GM21786 (cell line): ENCODE measurements around the gene ATP2A3.

Experiments
- ATAC-seq: cut with Tn5 transposase; IDR thresholded peaks from one replicate; pipeline ENCODE4 v1.9.1; 2021; ENCODE audit not compliant: unreplicated experiment

Gene ATP2A3

GRCh38 chr17:3929764-3930163 is 34.5 kb downstream of the ATP2A3 start:
- ATAC-seq = no peak

- no peak for ATAC-seq
These were observed 35.1 kb downstream of the ATP2A3 start for GRCh38 chr17:3929181-3929580.

GRCh38 chr17:3928406-3928805 is 35.8 kb downstream of the ATP2A3 start:
- ATAC-seq = no peak

GRCh38 chr17:3927628-3928340 is 36.5 kb downstream of the ATP2A3 start:
- ATAC-seq = no peak

- ATAC-seq = no peak
These were observed 37.2 kb downstream of the ATP2A3 start for GRCh38 chr17:3926860-3927627.

DNA sequence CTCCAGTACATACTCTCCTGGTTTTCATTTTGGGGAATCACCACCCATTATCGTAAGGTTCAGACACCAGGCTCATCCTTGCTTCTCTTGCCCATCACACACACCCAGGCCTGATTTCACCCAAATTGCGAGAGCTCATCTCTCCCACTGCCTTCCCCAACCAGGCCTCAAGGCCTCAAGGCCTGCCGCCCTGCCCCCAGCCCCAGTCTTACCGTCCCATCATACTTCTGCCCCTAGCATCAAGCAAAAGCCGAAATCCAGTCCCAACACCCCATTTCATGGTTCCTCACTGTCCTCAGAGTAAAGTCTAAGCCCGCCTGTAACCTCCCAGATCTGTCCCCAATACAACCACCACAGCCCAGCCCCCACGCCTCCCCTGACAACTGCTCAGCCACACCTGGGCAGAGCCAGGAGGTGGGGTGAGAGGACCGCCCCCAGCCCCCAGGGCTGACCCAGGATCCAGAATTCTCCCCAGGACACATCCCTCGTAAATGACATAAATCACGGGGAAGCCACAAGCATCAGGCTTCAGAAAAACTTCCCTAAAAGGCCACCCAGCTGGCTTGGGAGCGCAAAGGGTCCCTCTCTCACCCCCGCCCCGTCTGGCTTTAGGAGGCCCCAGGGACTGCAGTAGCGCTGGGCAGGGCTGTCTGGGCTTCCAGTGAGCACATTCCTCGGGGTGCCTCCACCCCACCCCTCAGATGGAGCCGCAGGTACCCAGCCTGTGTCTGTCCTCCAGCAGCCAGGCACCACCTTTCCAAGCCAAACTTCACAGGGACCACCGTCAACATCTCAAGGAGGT is 38.4 kb downstream of the ATP2A3 start:
- ATAC-seq = no peak

GRCh38 chr17:3924512-3925350 is 39.5 kb downstream of the ATP2A3 start:
- ATAC-seq = no peak

DNA sequence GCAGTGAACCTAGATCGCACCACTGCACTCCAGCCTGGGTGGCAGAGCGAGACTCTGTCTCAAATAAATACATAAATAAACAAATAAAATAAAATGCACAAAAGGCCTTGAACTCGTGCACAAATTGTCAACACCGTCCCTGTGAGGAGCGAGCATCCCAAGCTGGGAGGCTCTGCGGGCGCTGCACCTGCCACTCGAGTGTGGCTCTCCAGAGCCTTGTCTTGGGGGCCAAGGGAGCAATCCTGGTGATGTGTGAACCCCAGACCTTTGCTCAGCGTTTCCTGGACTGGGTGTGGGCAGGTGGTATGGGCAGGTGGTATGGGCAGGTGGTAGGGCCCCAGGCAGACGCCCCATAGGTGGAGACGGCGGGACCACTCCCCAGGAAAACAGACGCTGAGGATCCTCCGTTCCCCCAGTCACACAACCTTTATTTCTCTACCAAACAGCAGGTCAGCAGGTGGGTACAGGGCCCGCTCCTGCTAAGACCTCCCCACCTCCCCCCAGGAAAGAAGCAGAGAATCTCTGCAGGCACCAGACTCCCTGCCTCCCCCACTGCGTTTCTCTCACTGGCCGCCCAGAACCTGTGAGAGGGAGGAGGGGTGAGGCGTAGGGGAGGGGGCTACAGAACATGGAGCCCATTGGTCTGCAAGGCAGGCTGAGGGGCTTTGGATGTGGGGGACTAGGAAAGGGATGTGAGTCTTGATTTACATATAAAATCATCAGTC is 40.6 kb downstream of the ATP2A3 start:
- no peak for ATAC-seq

DNA sequence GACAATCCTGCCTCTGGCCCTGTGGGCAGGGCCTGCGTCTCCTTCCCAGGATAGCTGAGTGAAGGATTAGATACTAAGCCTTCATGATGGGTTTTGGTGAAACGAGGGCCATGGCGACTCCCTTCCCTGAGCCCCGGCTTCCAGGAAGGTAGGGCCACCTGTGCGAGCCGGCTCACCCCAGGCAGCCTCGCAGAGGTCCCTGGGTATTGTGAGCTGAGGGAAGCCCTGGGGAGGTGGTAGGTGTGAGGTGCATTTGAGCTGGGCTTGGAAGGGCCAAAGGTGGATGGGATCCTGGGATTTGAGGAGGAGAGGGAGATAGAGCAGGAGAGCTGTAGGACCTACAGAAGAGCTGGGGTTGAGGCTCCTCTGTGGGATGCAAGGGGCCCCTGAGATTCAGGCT is 41.5 kb downstream of the ATP2A3 start:
- ATAC-seq = no peak

- ATAC-seq = no peak
These were observed 42.5 kb downstream of the ATP2A3 start for GRCh38 chr17:3921502-3922319.

GRCh38 chr17:3921006-3921405 is 43.2 kb downstream of the ATP2A3 start:
- no peak for ATAC-seq

DNA sequence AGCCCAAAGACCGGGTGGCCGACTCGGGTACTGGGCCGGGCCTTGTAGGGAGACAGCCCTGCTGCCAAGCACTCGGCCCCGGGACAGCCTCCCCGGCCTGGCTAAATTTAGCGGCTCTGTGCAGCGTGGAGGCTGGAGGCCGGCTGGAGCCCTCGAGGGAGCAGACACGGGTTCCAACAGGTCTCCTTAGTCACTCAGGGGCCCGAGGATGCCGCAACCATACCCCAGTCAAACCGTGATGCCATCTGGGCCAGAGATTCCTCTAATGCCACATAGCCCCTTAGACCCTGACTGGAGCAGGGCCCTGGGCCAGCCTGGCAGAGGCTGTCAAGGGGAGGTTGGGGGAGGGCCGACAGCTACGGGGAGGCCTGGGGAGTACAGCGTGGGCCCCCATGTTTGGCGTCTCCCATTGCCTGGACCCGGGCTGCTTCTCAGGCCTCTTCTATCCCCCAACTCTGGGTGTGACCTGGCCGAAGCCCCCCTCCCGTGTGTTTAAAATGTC is 45.1 kb downstream of the ATP2A3 start:
- no peak for ATAC-seq

DNA sequence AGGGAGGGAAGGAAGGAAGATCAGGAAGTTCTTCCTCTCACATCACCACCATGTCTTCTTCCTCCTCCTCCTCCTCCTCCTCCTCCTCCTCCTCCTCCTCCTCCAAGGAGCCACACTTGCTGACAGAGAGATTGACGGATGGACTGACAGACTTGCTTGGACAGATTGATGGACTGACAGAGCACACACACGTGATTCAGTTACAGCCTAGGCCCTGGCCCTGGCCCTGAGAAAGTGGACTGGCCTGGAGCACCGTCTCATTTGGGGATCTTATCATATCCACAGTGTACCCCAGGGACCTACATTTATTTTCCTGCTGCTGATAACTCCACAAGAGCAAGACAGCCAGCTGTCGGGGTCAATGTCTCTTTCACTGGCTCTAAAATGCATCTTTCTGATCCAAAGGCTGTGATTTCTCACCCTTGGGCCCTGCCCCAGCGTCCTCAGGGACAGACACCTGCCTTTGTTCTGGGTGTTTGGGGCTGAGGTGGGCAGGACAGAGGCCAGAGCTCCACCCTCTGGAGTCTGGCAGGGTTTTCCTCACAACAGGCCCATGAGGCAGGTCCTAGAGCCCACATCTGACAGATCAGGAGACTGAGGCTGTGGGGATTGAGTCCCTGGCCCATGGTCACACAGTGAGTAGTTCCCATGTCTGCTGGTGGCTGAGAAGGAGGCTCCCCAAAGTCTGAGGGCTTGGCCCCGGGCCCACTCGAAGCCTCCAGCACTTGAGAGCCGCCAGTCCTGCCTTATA is 45.7 kb downstream of the ATP2A3 start:
- no peak for ATAC-seq

GRCh38 chr17:3917391-3917931 is 46.8 kb downstream of the ATP2A3 start:
- ATAC-seq = no peak

- no peak for ATAC-seq
These were observed 47.4 kb downstream of the ATP2A3 start for GRCh38 chr17:3916825-3917224.

- no peak for ATAC-seq
These were observed 48.1 kb downstream of the ATP2A3 start, which contains the start of gene P2RX1 for GRCh38 chr17:3915995-3916696. TSS of gene P2RX1 (minus strand) at chr17:3916465. CDS start at chr17:3916225, 240 bp downstream.

- ATAC-seq = no peak
These were observed 48.6 kb downstream of the ATP2A3 start for GRCh38 chr17:3915581-3915994.
